ENCODE measurements around the gene CLMN. TPM values are rescaled to one million over a fixed set of nuclear protein-coding genes. Genes with fewer than 3 reads are reported as not detected.

The CLMN gene
- total and polyA plus RNA-seq, 2 of the 13 experiments (the other 11 are each of a cell fraction or from before 2014, with no cell fraction given): 15.1 to 16.7 TPM

DNA sequence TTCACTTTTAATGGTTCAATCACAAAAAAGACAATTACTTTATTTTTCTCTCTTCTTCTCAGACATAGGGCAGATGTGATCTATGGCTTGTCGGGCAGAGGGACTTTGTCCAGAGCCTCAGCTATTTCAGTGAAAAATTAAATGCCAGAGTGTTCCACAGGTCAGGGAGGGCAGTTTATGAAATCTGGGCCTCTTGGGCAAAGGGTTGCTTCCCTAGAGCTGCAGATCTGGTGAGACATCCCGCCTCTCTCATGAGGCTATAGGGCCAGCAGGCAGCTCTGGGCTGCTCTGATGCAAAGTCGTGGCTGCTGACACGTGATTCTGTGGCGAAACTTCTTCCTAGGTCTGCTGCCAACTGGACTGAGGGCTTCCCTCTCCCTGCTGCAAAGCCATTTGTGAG, 6.0 kb downstream of the CLMN start (continued):
- TF ChIP-seq, protein P1, sequence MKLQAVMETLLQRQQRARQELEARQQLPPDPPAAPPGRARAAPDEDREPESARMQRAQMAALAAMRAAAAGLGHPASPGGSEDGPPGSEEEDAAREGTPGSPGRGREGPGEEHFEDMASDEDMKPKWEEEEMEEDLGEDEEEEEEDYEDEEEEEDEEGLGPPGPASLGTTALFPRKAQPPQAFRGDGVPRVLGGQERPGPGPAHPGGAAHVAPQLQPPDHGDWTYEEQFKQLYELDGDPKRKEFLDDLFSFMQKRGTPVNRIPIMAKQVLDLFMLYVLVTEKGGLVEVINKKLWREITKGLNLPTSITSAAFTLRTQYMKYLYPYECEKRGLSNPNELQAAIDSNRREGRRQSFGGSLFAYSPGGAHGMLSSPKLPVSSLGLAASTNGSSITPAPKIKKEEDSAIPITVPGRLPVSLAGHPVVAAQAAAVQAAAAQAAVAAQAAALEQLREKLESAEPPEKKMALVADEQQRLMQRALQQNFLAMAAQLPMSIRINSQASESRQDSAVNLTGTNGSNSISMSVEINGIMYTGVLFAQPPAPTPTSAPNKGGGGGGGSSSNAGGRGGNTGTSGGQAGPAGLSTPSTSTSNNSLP (IDR thresholded peaks at IDR 0.05; ENCODE audit: low read depth, low read length): no peak
- TF ChIP-seq ATAD3A (CRISPR knock-in tag; IDR thresholded peaks at IDR 0.05): no peak
- TF ChIP-seq MAFK (conservative IDR thresholded peaks at IDR 0.05 in 1 of 2, IDR thresholded peaks at IDR 0.05 in 1 of 2; ENCODE audit: low read length in 2 of 2): no peak
- no peak for TF ChIP-seq ZNF749 (CRISPR knock-in tag; IDR thresholded peaks at IDR 0.05; ENCODE audit: borderline replicate concordance)
- TF ChIP-seq, protein P2, sequence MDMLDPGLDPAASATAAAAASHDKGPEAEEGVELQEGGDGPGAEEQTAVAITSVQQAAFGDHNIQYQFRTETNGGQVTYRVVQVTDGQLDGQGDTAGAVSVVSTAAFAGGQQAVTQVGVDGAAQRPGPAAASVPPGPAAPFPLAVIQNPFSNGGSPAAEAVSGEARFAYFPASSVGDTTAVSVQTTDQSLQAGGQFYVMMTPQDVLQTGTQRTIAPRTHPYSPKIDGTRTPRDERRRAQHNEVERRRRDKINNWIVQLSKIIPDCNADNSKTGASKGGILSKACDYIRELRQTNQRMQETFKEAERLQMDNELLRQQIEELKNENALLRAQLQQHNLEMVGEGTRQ (IDR thresholded peaks at IDR 0.05; ENCODE audit: low read depth, low read length): peak; percentile 63
- TF ChIP-seq, protein P2 (CRISPR knock-in tag; IDR thresholded peaks at IDR 0.05; ENCODE audit: borderline replicate concordance): no peak; the same call in 1 of the 2 replicates
- TF ChIP-seq CTCF (CRISPR knock-in tag; IDR thresholded peaks at IDR 0.05): no peak
- TF ChIP-seq CENPT (CRISPR knock-in tag; IDR thresholded peaks at IDR 0.05; ENCODE audit: low read depth): no peak
- no peak for TF ChIP-seq TSC22D2 (CRISPR knock-in tag; IDR thresholded peaks at IDR 0.05; ENCODE audit: borderline replicate concordance)
- TF ChIP-seq RBAK (CRISPR knock-in tag; IDR thresholded peaks at IDR 0.05): no peak
- no peak for TF ChIP-seq ZNF343 (CRISPR knock-in tag; IDR thresholded peaks at IDR 0.05)
- no peak for TF ChIP-seq TRIM24 (CRISPR knock-in tag; IDR thresholded peaks at IDR 0.05)
- 0 out of 2 replicates have a peak, but pooled peaks have one; percentile 15 for TF ChIP-seq HIC2 (CRISPR knock-in tag; IDR thresholded peaks at IDR 0.05; ENCODE audit: low read depth)
- no peak for TF ChIP-seq MXI1 (IDR thresholded peaks at IDR 0.05; ENCODE audit: borderline replicate concordance, low read depth, low read length)
- no peak for TF ChIP-seq SNAI1 (CRISPR knock-in tag; IDR thresholded peaks at IDR 0.05; ENCODE audit: borderline replicate concordance)
- no peak for TF ChIP-seq ZEB1 (IDR thresholded peaks at IDR 0.05; ENCODE audit: insufficient replicate concordance, low read depth)
- TF ChIP-seq ZNF543 (CRISPR knock-in tag; IDR thresholded peaks at IDR 0.05): no peak
- no peak for TF ChIP-seq FOXO1 (CRISPR knock-in tag; IDR thresholded peaks at IDR 0.05)
- TF ChIP-seq EZH2 (conservative IDR thresholded peaks at IDR 0.05; ENCODE audit: low read depth, low read length): no peak
- TF ChIP-seq ZNF678 (CRISPR knock-in tag; IDR thresholded peaks at IDR 0.05): no peak
- TF ChIP-seq ZFYVE20 (CRISPR knock-in tag; IDR thresholded peaks at IDR 0.05; ENCODE audit: borderline replicate concordance, low read depth): no peak
- TF ChIP-seq HOXA3 (CRISPR knock-in tag; IDR thresholded peaks at IDR 0.05): peak; percentile 18; the same call in 1 of the 2 replicates
- TF ChIP-seq, protein P3, sequence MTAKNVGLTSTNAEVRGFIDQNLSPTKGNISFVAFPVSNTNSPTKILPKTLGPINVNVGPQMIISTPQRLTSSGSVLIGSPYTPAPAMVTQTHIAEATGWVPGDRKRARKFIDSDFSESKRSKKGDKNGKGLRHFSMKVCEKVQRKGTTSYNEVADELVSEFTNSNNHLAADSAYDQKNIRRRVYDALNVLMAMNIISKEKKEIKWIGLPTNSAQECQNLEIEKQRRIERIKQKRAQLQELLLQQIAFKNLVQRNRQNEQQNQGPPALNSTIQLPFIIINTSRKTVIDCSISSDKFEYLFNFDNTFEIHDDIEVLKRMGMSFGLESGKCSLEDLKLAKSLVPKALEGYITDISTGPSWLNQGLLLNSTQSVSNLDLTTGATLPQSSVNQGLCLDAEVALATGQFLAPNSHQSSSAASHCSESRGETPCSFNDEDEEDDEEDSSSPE (CRISPR knock-in tag; IDR thresholded peaks at IDR 0.05): no peak

All from HepG2 (cell line).